SW 1271 (cell line): Measurements from ENCODE around the gene MCOLN3.
"Not testable (repeated sequence)": the region's sequence is repeated elsewhere in the genome, so short reads cannot be mapped to it uniquely, and the experiment has no call there.

Experiments
- DNase-seq, 2 experiments: peaks; one replicate each; lab custom pipeline; 2025; lab: John Stamatoyannopoulos, UW

The MCOLN3 gene

GRCh38 chr1:85049735-85050166 lies 1.5 kb upstream of the MCOLN3 start:
- DNase-seq, result no peak

DNA sequence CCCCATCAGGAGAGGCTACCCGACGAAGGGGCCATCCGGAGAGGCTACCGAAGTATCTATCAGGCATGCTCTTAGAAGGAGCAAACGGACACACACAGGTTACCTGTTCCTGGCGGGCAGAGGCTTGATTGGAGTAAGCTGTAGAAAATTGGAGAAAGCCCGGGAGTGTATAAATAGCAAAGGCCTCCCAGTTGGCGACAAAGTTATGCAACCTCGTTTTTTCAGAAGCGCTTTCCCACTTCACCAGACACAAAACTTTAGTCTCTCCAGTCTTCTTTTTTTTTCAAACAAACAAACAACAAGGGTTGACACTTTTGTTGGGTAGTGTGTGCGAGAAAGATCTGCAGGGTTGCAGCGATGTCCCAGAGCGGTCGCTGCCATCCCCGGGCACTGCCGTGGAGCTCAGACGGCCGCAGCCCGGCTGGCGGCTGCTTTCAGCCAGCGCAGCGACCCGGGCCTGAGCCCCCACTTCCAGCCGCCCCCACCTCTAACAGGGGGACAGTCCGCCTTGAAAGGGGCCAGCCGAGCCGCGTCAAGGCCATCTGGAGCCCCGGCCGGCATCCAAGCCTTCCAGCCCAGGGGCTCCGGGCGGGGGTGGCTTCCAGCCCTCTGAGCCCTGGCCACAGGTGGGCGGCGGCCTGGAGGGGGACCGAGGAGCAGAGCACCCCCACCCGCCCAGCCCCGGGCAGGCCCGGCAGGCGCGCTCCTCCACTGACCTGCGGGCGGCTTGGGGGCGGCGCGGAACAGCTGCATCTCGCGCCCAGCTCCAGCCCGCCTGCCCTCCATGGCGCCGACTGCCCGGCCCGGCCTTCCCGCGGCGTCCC lies 616 bp downstream of the MCOLN3 start:
- DNase-seq, result peak in 1 of 2 experiments; percentile 1

- no peak for DNase-seq
These were observed 1.2 kb downstream of the MCOLN3 start for GRCh38 chr1:85047144-85047471.

DNA sequence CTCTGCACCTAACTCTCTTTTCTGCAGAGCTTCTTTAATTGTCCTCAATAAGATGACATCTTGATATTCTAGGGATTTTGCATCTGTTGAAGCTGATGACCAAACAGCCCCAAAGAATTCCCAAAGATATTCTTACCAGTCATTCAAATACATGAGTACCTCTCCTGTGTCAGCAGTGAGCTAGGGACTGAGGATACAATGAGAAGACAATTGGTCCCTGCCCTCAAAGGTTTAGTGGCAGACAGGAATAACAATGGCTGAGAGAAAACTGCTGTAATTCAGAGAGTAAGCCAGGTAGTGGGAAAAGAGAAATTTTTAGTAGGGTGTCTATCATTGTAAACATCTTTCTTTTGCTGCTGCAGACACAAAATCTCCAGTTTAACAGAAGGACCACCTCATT lies 5.9 kb downstream of the MCOLN3 start:
- DNase-seq, result no peak

DNA sequence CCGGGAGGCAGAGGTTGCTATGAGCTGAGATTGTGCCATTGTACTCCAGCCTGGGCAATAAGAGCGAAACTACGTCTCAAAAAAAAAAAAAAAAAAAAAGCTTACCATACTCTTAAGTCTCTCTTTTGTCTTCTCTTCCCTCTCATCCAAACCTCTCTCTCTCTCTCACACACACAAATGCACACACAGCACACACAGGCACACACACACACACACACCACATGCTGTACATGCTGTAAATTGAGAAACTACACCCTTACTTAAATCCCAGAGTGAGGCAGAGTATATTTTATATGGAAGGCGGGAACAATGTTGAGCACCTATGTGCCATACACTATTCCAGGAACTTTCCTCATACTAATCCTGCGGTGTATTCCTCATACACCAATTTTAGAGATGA lies 6.5 kb downstream of the MCOLN3 start:
- no peak for DNase-seq

- DNase-seq, result no peak
These were observed 15.1 kb downstream of the MCOLN3 start for GRCh38 chr1:85033221-85033620.

DNA sequence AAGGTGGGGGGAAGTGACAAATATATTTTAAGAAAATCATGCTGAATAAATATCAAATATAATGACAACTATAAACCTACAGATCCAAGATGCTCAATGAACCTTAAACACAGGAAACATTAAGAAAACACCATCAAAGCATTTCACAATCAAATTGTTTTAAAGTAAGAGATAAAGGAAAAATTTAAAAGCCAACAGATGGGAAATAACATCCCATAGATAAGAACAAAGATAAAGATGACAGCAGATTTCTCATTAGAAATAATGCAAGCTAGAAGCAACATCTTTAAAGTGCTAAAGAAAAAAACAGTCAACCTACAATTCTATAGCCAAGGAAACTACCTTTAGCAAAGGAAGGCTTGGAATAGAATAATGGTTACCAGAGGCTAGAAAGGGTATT lies 17.8 kb downstream of the MCOLN3 start:
- DNase-seq, result no peak

DNA sequence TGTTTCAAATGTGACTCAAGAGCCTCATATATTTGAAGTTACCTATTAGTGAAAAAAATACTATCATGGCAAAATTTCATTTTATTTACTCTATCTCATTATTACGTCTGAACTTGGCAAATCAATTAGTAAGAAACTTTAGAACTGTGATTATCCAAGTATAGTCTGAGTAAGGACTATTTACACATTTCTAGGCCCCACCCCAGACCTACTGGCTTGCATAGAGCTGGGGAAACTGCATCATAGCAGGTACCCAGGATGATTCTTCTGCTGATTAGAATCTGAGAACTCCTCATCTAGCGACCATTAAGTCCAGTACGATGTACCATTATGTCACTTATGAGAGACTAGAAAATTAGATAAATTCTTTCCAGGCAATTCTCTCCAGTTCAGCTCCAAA lies 20.1 kb downstream of the MCOLN3 start:
- no peak for DNase-seq

DNA sequence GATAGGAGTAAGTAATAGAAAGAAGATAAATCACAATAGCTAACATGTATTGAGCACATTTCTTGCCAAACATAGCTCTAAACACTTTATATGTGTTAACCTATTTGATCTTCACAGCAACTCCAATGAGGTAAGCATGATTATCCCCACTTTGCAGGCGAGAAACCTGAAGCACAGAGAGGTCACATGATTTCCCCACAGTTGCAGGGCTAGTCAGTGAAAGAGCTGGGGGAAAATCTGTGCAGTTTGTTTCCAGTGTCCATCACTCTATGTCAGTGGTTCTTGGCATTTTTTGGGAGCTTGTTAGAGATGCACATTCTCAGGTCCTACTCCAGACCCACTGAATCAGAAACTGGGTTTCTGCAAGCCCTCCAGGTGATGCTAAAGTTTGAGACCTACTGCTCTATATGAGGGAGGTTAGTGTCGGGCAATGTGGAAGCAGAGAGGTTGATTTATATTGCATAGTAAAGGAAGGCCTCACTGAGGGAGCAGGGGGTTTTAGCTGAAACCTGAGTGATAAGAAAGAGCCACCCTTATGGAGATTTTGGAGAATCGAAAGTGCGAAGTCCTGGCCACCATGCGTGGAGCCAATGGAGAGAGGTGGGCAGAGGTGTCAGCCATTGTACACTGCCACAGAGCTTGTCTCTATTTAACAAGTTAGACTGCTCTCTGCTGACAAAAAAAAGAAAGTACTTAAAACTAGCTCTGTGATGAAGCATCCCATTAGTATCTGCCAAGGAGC lies 20.9 kb downstream of the MCOLN3 start:
- peak in 1 of 2 experiments; percentile 30 for DNase-seq

DNA sequence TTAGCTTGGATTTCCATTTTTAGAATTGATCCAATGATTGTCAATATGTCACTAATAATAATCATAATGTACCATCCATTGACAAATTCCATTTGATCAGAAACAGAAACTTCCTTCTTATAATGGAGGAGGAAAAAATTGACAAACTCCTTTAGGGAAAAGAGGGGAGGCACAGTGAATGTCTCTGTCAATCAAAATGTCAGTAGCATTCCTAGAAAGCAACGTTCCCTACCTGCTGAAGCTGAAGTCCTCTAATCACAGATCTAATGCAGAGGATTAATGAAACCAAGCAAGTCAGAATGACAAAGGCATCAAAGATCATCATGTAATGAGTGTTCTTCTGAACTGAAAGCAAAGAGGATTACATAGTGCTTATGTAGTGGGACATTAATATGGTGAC lies 22.4 kb downstream of the MCOLN3 start:
- no peak for DNase-seq

DNA sequence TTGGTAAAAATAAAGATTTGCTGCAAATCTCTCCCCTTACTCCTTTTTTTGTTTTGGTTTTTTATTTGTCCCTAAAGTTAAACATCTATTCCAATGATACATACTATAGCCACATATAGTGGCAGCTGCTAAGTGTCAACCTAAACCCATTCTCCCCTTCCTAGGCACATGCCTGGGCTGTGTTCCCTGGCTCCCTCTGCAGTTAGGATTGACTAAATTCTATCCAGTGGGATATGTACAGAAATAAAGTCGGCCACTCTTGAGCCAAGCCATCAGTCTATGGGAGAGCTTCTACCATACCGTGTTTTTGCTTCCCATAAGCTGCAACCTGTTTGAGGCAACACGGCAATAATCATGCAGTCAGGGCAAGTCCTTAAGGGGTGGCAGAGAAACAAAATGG lies 23.6 kb downstream of the MCOLN3 start:
- DNase-seq, result no peak

DNA sequence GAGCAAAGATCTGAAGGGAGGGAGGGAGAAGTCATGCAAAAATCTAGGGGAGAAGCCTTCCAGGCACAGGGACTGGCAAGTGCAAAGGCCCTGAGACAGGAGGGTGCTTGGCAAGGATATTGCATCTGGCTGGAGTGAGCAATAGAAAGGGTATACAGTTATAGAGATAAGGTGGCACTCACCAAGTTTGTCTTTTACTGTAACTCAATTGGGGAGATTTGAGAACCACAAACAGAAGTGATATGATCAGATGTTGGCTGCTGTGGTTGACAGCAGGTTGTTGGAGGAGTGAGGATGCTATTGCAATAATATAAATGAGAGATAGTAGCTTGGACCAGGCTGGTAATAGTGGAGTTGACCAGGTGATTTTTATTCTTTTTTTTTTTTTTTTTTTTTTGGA lies 25.6 kb downstream of the MCOLN3 start:
- DNase-seq, result no peak

GRCh38 chr1:85019994-85020393 lies 28.3 kb downstream of the MCOLN3 start:
- DNase-seq, result no peak

- DNase-seq, result no peak
These were observed 32.5 kb downstream of the MCOLN3 start for GRCh38 chr1:85015826-85016225.

DNA sequence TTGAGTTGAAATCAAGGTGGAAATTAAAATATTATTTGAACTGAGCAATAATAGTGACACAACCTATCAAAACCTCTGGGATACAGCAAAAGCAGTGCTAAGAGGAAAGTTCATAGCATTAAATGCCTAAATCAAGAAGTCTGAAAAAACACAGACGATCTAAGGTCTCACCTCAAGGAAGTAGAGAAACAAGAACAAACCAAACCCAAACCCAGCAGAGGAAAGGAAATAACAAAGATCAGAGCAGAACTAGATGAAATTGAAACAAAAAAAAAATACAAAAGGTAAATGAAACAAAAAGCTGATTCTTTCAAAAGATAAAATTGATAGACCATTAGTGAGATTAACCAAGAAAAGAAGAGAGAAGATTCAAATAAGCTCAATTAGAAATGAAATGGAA lies 42.7 kb downstream of the MCOLN3 start:
- DNase-seq, result not testable (repeated sequence)

- no peak for DNase-seq
These were observed 46.6 kb downstream of the MCOLN3 start for GRCh38 chr1:85001742-85002141.

GRCh38 chr1:84998642-84999280 lies 49.5 kb downstream of the MCOLN3 start:
- no peak for DNase-seq

GRCh38 chr1:84997667-84998600 lies 50.4 kb downstream of the MCOLN3 start:
- no peak for DNase-seq

- peak in 1 of 2 experiments; percentile 30 for DNase-seq
These were observed 51.2 kb downstream of the MCOLN3 start, which contains the start of gene MCOLN2 for GRCh38 chr1:84996846-84997666. TSS of gene MCOLN2 (minus strand) at chr1:84997113. CDS start at chr1:84996872, 241 bp downstream.

DNA sequence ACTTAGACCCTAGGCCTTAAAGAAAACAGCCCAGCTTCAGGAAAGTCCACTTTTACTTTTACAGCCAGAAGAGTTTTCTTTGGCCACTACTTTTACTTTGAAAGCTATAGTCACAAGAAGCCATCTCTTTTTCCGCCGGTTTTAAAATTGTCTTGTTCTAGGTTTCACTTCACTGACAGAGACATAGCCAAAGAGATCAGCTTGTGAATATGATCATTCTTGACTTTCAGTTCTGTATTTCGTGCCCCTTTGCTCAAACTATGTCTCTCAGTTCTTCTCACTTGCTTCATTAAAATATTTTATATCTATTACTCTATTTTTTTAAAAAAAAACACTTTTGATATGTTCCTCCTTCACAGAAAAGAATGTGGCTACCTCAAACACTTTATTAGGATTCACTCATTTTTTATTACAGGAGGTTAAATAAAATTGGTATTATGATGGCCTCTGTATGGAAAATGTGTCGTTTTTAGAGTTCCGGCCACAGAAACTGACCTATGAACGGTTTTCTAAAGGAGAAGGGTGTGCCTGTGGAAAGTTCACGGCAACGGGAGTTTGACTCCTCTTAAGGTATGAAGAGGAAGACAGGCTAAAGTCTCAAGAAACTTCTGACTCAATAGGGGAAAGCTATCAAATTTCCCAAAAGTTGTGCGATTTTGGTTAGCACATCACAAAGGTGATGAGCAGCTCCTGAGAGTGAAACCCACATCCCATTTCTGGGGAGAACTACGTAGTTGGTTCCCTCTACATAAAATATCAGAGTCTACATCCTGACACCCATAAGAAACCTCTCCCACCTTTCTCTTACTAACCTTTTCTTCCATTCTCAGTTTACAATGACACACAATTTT lies 52.6 kb downstream of the MCOLN3 start:
- no peak for DNase-seq
